WTC11 (cell line): ENCODE measurements around the gene SERF2. TPM values are rescaled to one million over a fixed set of nuclear protein-coding genes. Genes with fewer than 3 reads are reported as not detected.

Experiments used
- ATAC-seq: fragments of 200-7000 bp; cut with Tn5 transposase; 2 replicates; pipeline ENCODE4 v1.10.0; 2021; ENCODE audit warnings: mild to moderate bottlenecking, moderate library complexity
- CTCF ChIA-PET: fragments of 300-600 bp; sonication (Branson Sonifier 250); formaldehyde crosslinking; loops from one replicate; lab custom pipeline; 2021; ENCODE audit warnings: antibody characterized with exemption; lab: Charles Lee
- POLR2A ChIA-PET: fragments of 350-600 bp; sonication (Branson Sonifier 250); formaldehyde crosslinking; loops from one replicate; lab custom pipeline; 2021; ENCODE audit warnings: antibody characterized with exemption; lab: Charles Lee
- DNase-seq: peaks from one replicate; pipeline ENCODE4 v3.0.0; 2021; ENCODE audit warnings: low spot score
- H3K27ac Mint-ChIP-seq: 2 replicates; pipeline ENCODE4 v1.8.0; 2021; ENCODE audit warnings: mixed read lengths
- H3K27me3 Mint-ChIP-seq: 2 replicates; pipeline ENCODE4 v1.8.0; 2021; ENCODE audit warnings: low read depth, mild to moderate bottlenecking, moderate library complexity, mixed read lengths
- H3K36me3 Mint-ChIP-seq: 2 replicates; pipeline ENCODE4 v1.8.0; 2021; ENCODE audit warnings: mixed read lengths
- H3K4me1 Mint-ChIP-seq: 2 replicates; pipeline ENCODE4 v1.8.0; 2022; ENCODE audit warnings: mixed read lengths
- H3K4me3 Mint-ChIP-seq: 2 replicates; pipeline ENCODE4 v1.8.0; 2021; ENCODE audit warnings: mild to moderate bottlenecking, moderate library complexity, mixed read lengths
- H3K9me3 Mint-ChIP-seq: 2 replicates; pipeline ENCODE4 v1.8.0; 2021; ENCODE audit warnings: mixed read lengths
- GRHL2 ChIP-seq: fragments of 250-450 bp; sonication (Bioruptor Pico); IDR thresholded peaks from 2 replicates; pipeline ENCODE4 v1.8.0; 2022; ENCODE audit warnings: mild to moderate bottlenecking, moderate library complexity; ENCODE audit not compliant: insufficient replicate concordance, severe bottlenecking
- NFATC4 ChIP-seq: fragments of 250-450 bp; sonication (Bioruptor Pico); IDR thresholded peaks from 2 replicates; pipeline ENCODE4 v1.9.0; 2021; ENCODE audit warnings: mild to moderate bottlenecking
- NR1H2 ChIP-seq: sonication (generic); formaldehyde crosslinking; IDR thresholded peaks from 2 replicates; pipeline ENCODE4 v1.9.0; 2021; ENCODE audit warnings: mild to moderate bottlenecking, moderate library complexity, missing genetic modification reagents
- NR2C2 ChIP-seq: sonication (generic); formaldehyde crosslinking; IDR thresholded peaks from 2 replicates; pipeline ENCODE4 v1.8.0; 2022; ENCODE audit warnings: mild to moderate bottlenecking, missing genetic modification reagents
- PRRX2 ChIP-seq: fragments of 250-450 bp; sonication (Bioruptor Pico); IDR thresholded peaks from 2 replicates; pipeline ENCODE4 v1.8.0; 2021; ENCODE audit warnings: mild to moderate bottlenecking
- SMAD3 ChIP-seq: sonication (generic); formaldehyde crosslinking; IDR thresholded peaks from 2 replicates; pipeline ENCODE4 v1.8.0; 2022; ENCODE audit warnings: missing genetic modification reagents, mild to moderate bottlenecking, borderline replicate concordance
- SP1 ChIP-seq: sonication (generic); formaldehyde crosslinking; conservative IDR thresholded peaks from 2 replicates; pipeline ENCODE4 v1.8.1; 2022; ENCODE audit warnings: missing genetic modification reagents
- TCF7 ChIP-seq: sonication (generic); formaldehyde crosslinking; IDR thresholded peaks from 2 replicates; pipeline ENCODE4 v1.8.0; 2022; ENCODE audit warnings: mild to moderate bottlenecking, low read depth, missing genetic modification reagents, moderate library complexity
- TP53 ChIP-seq: sonication (generic); formaldehyde crosslinking; IDR thresholded peaks from 2 replicates; pipeline ENCODE4 v1.8.1; 2023; ENCODE audit warnings: mild to moderate bottlenecking, missing genetic modification reagents
- ZBTB21 ChIP-seq: sonication (generic); formaldehyde crosslinking; IDR thresholded peaks from 2 replicates; pipeline ENCODE4 v1.8.1; 2023; ENCODE audit warnings: mild to moderate bottlenecking, missing genetic modification reagents, borderline replicate concordance
- total RNA-seq: library from RNA; stranded (reverse); gene quantifications from 3 replicates; pipeline ENCODE4 v1.2.3, GENCODE V29; 2021
- TF ChIP-seq, protein P1 (sequence below): sonication (generic); formaldehyde crosslinking; IDR thresholded peaks from 2 replicates; pipeline ENCODE4 v1.8.0; 2022; ENCODE audit warnings: mild to moderate bottlenecking, missing genetic modification reagents
- TF ChIP-seq, protein P2 (sequence below): sonication (generic); formaldehyde crosslinking; IDR thresholded peaks from 2 replicates; pipeline ENCODE4 v1.8.0; 2022; ENCODE audit warnings: mild to moderate bottlenecking, missing genetic modification reagents
- TF ChIP-seq, protein P3 (sequence below): fragments of 250-450 bp; sonication (Bioruptor Pico); conservative IDR thresholded peaks from 2 replicates; pipeline ENCODE4 v1.9.0; 2021; ENCODE audit warnings: mild to moderate bottlenecking
- TF ChIP-seq, protein P4 (sequence below): fragments of 250-450 bp; sonication (Bioruptor Pico); IDR thresholded peaks from 2 replicates; pipeline ENCODE4 v2.1.2; 2022; ENCODE audit warnings: mild to moderate bottlenecking, moderate library complexity
- TF ChIP-seq, protein P5 (sequence below): sonication (generic); formaldehyde crosslinking; IDR thresholded peaks from 2 replicates; pipeline ENCODE4 v1.8.1; 2022; ENCODE audit warnings: low read depth, missing genetic modification reagents, borderline replicate concordance
- TF ChIP-seq, protein P6 (sequence below): sonication (generic); formaldehyde crosslinking; IDR thresholded peaks from 2 replicates; pipeline ENCODE4 v1.8.1; 2022; ENCODE audit warnings: mild to moderate bottlenecking, moderate library complexity, missing genetic modification reagents
- TF ChIP-seq, protein P7 (sequence below): sonication (generic); formaldehyde crosslinking; IDR thresholded peaks from 2 replicates; pipeline ENCODE4 v1.8.0; 2023; ENCODE audit warnings: missing genetic modification reagents
- TF ChIP-seq, protein P8 (sequence below): sonication (generic); formaldehyde crosslinking; IDR thresholded peaks from 2 replicates; pipeline ENCODE4 v1.8.0; 2023; ENCODE audit warnings: missing genetic modification reagents, mild to moderate bottlenecking, borderline replicate concordance
- TF ChIP-seq, protein P9 (sequence below): fragments of 200-600 bp; IDR thresholded peaks from 2 replicates; pipeline ENCODE4 v1.8.0; 2022; ENCODE audit warnings: antibody characterized with exemption

The SERF2 gene
- total RNA-seq, 1 experiment from 2014 or later: 694 TPM

DNA sequence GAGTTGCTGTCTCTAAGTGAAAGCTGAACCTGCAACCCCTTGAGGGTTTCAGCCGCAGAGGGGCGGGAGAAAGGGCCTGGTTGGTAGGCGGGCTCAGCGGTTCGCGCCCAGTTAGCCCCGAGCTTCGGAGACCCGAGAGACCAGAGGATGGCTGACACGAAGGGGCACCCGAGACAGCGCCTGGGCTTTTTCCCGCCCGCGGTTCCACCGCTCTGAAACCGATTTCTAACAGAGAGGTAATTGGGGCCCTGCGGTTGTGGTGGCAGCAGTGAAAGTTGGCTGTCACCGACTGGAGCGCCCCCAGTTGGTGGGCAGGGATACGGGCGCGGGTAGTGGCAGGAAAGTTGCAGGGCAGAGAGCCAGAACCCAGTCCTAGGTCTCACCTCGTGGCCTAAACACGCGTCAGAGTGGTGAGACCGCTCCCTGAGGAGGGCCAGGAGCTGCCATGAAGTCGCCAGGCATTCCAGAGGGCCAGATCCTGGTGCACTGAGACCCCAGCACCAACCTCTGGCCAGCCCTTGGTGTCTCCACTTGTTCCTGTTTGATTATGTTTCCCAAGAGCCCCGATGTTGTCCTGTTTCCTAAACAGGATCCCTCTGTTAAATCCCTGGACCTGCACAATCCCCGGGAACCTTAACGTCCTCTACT, 14.7 kb upstream of the SERF2 start (continued):
- TF ChIP-seq, protein P1, sequence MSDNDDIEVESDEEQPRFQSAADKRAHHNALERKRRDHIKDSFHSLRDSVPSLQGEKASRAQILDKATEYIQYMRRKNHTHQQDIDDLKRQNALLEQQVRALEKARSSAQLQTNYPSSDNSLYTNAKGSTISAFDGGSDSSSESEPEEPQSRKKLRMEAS (CRISPR knock-in tag): peak; percentile 55
- TF ChIP-seq, protein P2, sequence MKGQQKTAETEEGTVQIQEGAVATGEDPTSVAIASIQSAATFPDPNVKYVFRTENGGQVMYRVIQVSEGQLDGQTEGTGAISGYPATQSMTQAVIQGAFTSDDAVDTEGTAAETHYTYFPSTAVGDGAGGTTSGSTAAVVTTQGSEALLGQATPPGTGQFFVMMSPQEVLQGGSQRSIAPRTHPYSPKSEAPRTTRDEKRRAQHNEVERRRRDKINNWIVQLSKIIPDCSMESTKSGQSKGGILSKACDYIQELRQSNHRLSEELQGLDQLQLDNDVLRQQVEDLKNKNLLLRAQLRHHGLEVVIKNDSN (CRISPR knock-in tag): peak; percentile 31; the same call in 1 of the 2 replicates
- TF ChIP-seq, protein P3, sequence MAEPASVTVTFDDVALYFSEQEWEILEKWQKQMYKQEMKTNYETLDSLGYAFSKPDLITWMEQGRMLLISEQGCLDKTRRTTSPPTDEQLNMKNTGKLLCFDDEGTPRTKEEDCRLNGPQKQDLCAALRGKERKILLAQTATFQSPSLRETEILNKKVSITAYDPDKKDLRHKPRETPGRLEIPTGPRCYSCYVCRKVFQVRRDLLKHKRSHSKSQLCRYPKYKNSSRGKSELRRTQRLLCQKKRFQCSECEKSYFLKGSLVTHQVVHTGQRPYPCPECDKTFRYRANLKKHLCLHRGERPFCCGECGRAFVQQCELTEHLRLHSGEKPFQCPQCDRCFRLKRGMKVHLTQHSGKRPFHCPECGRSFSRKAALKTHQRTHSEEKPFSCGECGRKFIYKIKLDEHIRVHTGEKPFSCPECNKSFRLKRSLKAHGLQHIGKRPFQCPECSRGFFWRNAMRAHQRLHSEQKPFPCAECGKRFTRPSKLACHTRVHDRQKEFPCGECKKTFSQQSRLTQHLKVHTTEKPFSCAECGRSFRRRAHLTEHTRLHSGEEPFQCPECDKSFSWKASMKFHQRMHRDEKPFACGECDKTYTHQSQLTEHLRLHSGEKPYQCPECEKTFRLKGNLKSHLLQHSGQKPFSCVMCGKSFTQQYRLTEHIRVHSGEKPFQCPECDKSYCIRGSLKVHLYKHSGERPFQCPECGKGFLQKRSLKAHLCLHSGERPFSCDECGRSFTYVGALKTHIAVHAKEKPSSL (CRISPR knock-in tag): no peak
- TF ChIP-seq SP1 (0 out of 2 replicates have a peak, but pooled peaks have one; percentile 26), NR2C2 (CRISPR knock-in tag) (no peak), GRHL2 (CRISPR knock-in tag) (no peak), NR1H2 (no peak), TCF7 (CRISPR knock-in tag) (no peak)
- TF ChIP-seq, protein P4, sequence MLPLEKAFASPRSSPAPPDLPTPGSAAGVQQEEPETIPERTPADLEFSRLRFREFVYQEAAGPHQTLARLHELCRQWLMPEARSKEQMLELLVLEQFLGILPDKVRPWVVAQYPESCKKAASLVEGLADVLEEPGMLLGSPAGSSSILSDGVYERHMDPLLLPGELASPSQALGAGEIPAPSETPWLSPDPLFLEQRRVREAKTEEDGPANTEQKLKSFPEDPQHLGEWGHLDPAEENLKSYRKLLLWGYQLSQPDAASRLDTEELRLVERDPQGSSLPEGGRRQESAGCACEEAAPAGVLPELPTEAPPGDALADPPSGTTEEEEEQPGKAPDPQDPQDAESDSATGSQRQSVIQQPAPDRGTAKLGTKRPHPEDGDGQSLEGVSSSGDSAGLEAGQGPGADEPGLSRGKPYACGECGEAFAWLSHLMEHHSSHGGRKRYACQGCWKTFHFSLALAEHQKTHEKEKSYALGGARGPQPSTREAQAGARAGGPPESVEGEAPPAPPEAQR: no peak
- TF ChIP-seq, protein P5, sequence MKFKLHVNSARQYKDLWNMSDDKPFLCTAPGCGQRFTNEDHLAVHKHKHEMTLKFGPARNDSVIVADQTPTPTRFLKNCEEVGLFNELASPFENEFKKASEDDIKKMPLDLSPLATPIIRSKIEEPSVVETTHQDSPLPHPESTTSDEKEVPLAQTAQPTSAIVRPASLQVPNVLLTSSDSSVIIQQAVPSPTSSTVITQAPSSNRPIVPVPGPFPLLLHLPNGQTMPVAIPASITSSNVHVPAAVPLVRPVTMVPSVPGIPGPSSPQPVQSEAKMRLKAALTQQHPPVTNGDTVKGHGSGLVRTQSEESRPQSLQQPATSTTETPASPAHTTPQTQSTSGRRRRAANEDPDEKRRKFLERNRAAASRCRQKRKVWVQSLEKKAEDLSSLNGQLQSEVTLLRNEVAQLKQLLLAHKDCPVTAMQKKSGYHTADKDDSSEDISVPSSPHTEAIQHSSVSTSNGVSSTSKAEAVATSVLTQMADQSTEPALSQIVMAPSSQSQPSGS (CRISPR knock-in tag): peak; percentile 36; the same call in 1 of the 2 replicates
- TF ChIP-seq, protein P6, sequence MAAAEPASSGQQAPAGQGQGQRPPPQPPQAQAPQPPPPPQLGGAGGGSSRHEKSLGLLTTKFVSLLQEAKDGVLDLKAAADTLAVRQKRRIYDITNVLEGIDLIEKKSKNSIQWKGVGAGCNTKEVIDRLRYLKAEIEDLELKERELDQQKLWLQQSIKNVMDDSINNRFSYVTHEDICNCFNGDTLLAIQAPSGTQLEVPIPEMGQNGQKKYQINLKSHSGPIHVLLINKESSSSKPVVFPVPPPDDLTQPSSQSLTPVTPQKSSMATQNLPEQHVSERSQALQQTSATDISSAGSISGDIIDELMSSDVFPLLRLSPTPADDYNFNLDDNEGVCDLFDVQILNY (CRISPR knock-in tag): 0 out of 2 replicates have a peak, but pooled peaks have one; percentile 14

DNA sequence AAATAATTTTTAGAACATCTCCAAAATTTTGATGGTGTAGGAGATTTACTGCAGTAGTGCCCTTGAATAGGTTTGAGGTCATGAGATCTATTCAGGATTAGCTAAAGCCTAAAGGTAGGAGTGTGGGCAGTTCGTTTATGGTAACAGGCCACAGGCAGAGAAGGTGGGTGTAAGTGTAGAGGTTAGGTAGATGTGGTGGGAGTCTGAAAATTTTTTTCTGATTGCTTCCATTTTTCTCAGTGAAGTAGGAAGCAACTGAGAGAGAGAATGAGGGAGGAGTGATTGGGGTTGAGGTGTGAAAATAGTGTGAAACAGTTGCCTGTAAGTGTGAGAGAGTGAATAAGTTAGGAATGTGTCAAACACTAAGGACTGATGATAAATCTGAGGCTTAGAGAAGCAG, 13.1 kb upstream of the SERF2 start:
- ChIA-PET CTCF (no interaction called here), POLR2A (no interaction called here)
- Mint-ChIP-seq H3K4me1 (peaks cover 13% of the 10 kb centered on the region), H3K9me3 (peaks cover 5% of the 10 kb centered on the region; the same call in 1 of the 2 replicates), H3K27ac (no peak overlapping the region), H3K4me3 (no peak overlapping the region), H3K27me3 (no peaks in the 10 kb centered on the region; the same call in 1 of the 2 replicates), H3K36me3 (no peaks in the 10 kb centered on the region)
- DNase-seq (no peak), ATAC-seq (no peak)
- TF ChIP-seq SMAD3 (CRISPR knock-in tag) (no peak), NFATC4 (CRISPR knock-in tag) (no peak), TP53 (CRISPR knock-in tag) (no peak), ZBTB21 (no peak), PRRX2 (CRISPR knock-in tag) (no peak)
- TF ChIP-seq, protein P7, sequence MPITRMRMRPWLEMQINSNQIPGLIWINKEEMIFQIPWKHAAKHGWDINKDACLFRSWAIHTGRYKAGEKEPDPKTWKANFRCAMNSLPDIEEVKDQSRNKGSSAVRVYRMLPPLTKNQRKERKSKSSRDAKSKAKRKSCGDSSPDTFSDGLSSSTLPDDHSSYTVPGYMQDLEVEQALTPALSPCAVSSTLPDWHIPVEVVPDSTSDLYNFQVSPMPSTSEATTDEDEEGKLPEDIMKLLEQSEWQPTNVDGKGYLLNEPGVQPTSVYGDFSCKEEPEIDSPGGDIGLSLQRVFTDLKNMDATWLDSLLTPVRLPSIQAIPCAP (CRISPR knock-in tag): no peak
- TF ChIP-seq, protein P8, sequence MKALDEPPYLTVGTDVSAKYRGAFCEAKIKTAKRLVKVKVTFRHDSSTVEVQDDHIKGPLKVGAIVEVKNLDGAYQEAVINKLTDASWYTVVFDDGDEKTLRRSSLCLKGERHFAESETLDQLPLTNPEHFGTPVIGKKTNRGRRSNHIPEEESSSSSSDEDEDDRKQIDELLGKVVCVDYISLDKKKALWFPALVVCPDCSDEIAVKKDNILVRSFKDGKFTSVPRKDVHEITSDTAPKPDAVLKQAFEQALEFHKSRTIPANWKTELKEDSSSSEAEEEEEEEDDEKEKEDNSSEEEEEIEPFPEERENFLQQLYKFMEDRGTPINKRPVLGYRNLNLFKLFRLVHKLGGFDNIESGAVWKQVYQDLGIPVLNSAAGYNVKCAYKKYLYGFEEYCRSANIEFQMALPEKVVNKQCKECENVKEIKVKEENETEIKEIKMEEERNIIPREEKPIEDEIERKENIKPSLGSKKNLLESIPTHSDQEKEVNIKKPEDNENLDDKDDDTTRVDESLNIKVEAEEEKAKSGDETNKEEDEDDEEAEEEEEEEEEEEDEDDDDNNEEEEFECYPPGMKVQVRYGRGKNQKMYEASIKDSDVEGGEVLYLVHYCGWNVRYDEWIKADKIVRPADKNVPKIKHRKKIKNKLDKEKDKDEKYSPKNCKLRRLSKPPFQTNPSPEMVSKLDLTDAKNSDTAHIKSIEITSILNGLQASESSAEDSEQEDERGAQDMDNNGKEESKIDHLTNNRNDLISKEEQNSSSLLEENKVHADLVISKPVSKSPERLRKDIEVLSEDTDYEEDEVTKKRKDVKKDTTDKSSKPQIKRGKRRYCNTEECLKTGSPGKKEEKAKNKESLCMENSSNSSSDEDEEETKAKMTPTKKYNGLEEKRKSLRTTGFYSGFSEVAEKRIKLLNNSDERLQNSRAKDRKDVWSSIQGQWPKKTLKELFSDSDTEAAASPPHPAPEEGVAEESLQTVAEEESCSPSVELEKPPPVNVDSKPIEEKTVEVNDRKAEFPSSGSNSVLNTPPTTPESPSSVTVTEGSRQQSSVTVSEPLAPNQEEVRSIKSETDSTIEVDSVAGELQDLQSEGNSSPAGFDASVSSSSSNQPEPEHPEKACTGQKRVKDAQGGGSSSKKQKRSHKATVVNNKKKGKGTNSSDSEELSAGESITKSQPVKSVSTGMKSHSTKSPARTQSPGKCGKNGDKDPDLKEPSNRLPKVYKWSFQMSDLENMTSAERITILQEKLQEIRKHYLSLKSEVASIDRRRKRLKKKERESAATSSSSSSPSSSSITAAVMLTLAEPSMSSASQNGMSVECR (CRISPR knock-in tag): no peak
- TF ChIP-seq, protein P9, sequence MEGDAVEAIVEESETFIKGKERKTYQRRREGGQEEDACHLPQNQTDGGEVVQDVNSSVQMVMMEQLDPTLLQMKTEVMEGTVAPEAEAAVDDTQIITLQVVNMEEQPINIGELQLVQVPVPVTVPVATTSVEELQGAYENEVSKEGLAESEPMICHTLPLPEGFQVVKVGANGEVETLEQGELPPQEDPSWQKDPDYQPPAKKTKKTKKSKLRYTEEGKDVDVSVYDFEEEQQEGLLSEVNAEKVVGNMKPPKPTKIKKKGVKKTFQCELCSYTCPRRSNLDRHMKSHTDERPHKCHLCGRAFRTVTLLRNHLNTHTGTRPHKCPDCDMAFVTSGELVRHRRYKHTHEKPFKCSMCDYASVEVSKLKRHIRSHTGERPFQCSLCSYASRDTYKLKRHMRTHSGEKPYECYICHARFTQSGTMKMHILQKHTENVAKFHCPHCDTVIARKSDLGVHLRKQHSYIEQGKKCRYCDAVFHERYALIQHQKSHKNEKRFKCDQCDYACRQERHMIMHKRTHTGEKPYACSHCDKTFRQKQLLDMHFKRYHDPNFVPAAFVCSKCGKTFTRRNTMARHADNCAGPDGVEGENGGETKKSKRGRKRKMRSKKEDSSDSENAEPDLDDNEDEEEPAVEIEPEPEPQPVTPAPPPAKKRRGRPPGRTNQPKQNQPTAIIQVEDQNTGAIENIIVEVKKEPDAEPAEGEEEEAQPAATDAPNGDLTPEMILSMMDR: no peak
- TF ChIP-seq, protein P6 (CRISPR knock-in tag): no peak
